Measurements from ENCODE around the gene ZNF91.

DNA sequence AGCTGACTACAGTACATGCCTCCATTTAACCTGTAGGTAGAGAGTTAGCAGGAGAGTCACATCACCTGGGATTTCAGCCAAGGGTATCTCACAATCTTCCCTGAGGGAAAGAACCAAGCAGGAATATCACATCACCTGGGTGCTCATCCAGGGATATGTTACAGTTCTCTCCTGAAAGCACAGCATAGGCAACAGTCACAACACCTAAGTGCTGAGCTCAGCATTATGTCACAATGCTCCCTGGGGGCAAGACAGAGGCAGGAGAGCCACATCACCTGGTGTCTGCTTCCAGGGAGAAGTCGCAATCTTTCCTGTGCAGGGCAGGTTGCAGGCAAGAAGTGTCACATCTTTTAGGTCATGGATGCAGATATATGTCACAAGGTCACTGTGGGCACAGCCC lies 9.4 kb upstream of the ZNF91 start:
- TF ChIP-seq, protein P1, sequence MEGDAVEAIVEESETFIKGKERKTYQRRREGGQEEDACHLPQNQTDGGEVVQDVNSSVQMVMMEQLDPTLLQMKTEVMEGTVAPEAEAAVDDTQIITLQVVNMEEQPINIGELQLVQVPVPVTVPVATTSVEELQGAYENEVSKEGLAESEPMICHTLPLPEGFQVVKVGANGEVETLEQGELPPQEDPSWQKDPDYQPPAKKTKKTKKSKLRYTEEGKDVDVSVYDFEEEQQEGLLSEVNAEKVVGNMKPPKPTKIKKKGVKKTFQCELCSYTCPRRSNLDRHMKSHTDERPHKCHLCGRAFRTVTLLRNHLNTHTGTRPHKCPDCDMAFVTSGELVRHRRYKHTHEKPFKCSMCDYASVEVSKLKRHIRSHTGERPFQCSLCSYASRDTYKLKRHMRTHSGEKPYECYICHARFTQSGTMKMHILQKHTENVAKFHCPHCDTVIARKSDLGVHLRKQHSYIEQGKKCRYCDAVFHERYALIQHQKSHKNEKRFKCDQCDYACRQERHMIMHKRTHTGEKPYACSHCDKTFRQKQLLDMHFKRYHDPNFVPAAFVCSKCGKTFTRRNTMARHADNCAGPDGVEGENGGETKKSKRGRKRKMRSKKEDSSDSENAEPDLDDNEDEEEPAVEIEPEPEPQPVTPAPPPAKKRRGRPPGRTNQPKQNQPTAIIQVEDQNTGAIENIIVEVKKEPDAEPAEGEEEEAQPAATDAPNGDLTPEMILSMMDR (IDR thresholded peaks at IDR 0.05): no peak
- no peak for TF ChIP-seq POLR2AphosphoS5 (IDR thresholded peaks at IDR 0.05)
- TF ChIP-seq POLR2A (IDR thresholded peaks at IDR 0.05): no peak

All from breast epithelium (tissue), 3 donors.